Activated CD8-positive, alpha-beta T cell treated with anti-CD3 and anti-CD28 coated beads, Interleukin-2, amount 10 ng/mL, durations not matched to agents 7 days and 5 days (primary cell): ENCODE measurements around the gene TRIM6. TPM values are rescaled to one million over a fixed set of nuclear protein-coding genes. Genes with fewer than 3 reads are reported as not detected.
"Not testable (repeated sequence)": the region's sequence is repeated elsewhere in the genome, so short reads cannot be mapped to it uniquely, and the experiment has no call there.

Experiments used
- ATAC-seq: fragments of 150-1000 bp; cut with Tn5 transposase; one replicate; pipeline ENCODE4 v1.10.0; 2021; ENCODE audit warnings: moderate library complexity
- CTCF ChIA-PET: fragments of 350-600 bp; sonication (Branson Sonifier 250); formaldehyde crosslinking; loops from one replicate; lab custom pipeline; 2021; ENCODE audit warnings: antibody characterized with exemption; lab: Charles Lee
- POLR2A ChIA-PET: fragments of 350-600 bp; sonication (Branson Sonifier 250); formaldehyde crosslinking; loops from one replicate; lab custom pipeline; 2021; ENCODE audit warnings: antibody characterized with exemption; lab: Charles Lee
- DNase-seq: peaks from one replicate; pipeline ENCODE4 v3.0.0-alpha.2; 2020
- H3K27ac Mint-ChIP-seq: one replicate; pipeline ENCODE4 v1.8.0; 2021; ENCODE audit warnings: mild to moderate bottlenecking, mixed read lengths
- H3K27me3 Mint-ChIP-seq: one replicate; pipeline ENCODE4 v1.8.0; 2021; ENCODE audit warnings: low read depth, mixed read lengths
- H3K36me3 Mint-ChIP-seq: one replicate; pipeline ENCODE4 v1.8.0; 2021; ENCODE audit warnings: low read depth, mixed read lengths
- H3K4me1 Mint-ChIP-seq: one replicate; pipeline ENCODE4 v1.8.0; 2021; ENCODE audit warnings: low read depth, mixed read lengths
- H3K4me3 Mint-ChIP-seq: one replicate; pipeline ENCODE4 v1.8.0; 2021; ENCODE audit warnings: mild to moderate bottlenecking, mixed read lengths
- H3K9me3 Mint-ChIP-seq: one replicate; pipeline ENCODE4 v1.8.0; 2022; ENCODE audit warnings: mixed read lengths; ENCODE audit not compliant: insufficient read depth
- total RNA-seq, 2 experiments: library from RNA; stranded (reverse); gene quantifications; one replicate each; pipeline ENCODE4 v1.2.3, GENCODE V29; 2021

TRIM6 gene
- total RNA-seq, 2 experiments from 2014 or later = 0.47 to 0.58 TPM

DNA sequence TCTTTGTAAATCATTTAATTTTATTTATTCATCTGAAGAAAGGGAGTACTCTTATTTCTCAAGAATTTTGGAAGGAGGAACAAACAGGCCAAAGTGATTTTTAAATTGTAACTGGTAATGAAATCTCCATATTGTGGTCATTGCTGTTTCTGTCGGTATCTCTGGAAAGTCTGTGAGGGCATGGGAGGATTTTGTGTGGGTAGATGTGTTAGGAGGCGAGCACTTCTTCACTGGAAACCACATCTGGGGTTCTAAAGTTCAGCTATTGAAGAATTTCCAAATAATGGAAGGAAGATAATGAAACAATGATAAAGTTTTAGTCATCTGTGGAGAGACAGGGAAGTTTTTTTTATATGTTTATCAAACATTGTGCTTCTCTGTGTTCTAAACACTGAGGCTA is 35.0 kb downstream of the TRIM6 start:
- DNase-seq (no peak), ATAC-seq (no peak)
- no peaks in the 10 kb centered on the region for H3K27me3 Mint-ChIP-seq
- no peaks in the 10 kb centered on the region for H3K9me3 Mint-ChIP-seq
- POLR2A ChIA-PET = interaction anchor here (0.7 kb wide), 1 partner anchor 54 kb away, joined by 3 read pairs; no protein-coding TSS in a partner anchor
- peaks cover 42% of the 10 kb centered on the region for H3K4me1 Mint-ChIP-seq
- no peak overlapping the region for H3K4me3 Mint-ChIP-seq
- H3K36me3 Mint-ChIP-seq = peaks cover 42% of the 10 kb centered on the region
- no peak overlapping the region for H3K27ac Mint-ChIP-seq
- CTCF ChIA-PET = interaction anchor here (1.1 kb wide), 1 partner anchor 33 kb away, joined by 3 read pairs; no protein-coding TSS in a partner anchor

- ATAC-seq (no peak), DNase-seq (no peak)
- Mint-ChIP-seq H3K27ac (no peak overlapping the region), H3K9me3 (no peaks in the 10 kb centered on the region), H3K27me3 (no peaks in the 10 kb centered on the region), H3K36me3 (peaks cover 45% of the 10 kb centered on the region), H3K4me1 (peaks cover 36% of the 10 kb centered on the region), H3K4me3 (no peak overlapping the region)
- ChIA-PET POLR2A (no interaction called here), CTCF (interaction anchor here (1.1 kb wide), 1 partner anchor 33 kb away, joined by 3 read pairs; no protein-coding TSS in a partner anchor)
Observed at GRCh38 chr11:5631969-5632635, 35.7 kb downstream of the TRIM6 start.

- Mint-ChIP-seq H3K9me3 (no peaks in the 10 kb centered on the region), H3K27me3 (no peaks in the 10 kb centered on the region), H3K27ac (no peak overlapping the region), H3K4me1 (peaks cover 6% of the 10 kb centered on the region), H3K4me3 (no peak overlapping the region), H3K36me3 (peaks cover 67% of the 10 kb centered on the region)
- POLR2A ChIA-PET = no interaction called here
- ATAC-seq = no peak
- CTCF ChIA-PET = no interaction called here
- DNase-seq = no peak
Observed at GRCh38 chr11:5639953-5640352, 43.5 kb downstream of the TRIM6 start.

GRCh38 chr11:5643585-5643984 is 47.1 kb downstream of the TRIM6 start:
- no peaks in the 10 kb centered on the region for H3K27me3 Mint-ChIP-seq
- ATAC-seq = no peak
- ChIA-PET CTCF (no interaction called here), POLR2A (no interaction called here)
- H3K4me3 Mint-ChIP-seq = no peak overlapping the region
- peaks cover 6% of the 10 kb centered on the region for H3K4me1 Mint-ChIP-seq
- H3K9me3 Mint-ChIP-seq = no peaks in the 10 kb centered on the region
- DNase-seq = no peak
- no peak overlapping the region for H3K27ac Mint-ChIP-seq
- H3K36me3 Mint-ChIP-seq = peaks cover 42% of the 10 kb centered on the region

DNA sequence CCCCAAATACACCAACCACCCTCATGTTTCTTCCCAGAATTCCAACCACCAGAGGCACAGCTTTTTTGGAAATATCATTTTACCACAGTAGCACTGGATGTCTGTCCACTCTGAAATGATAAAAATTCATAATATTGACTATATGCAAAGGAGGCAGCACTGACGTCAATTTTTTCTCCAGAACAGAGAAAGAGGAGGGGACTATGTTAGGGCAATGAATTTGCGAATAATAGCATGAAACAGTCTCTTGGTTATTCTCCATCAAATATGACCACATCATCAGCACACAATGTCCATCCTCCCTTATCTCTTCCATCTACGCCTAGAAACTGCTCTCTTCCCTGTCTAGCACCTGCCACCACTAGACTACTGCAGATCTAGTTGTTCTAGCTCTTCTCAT is 49.7 kb downstream of the TRIM6 start:
- Mint-ChIP-seq H3K36me3 (peaks cover 28% of the 10 kb centered on the region), H3K27me3 (no peaks in the 10 kb centered on the region), H3K4me3 (no peak overlapping the region), H3K9me3 (no peaks in the 10 kb centered on the region), H3K27ac (no peak overlapping the region), H3K4me1 (peaks cover 6% of the 10 kb centered on the region)
- DNase-seq = no peak
- ChIA-PET POLR2A (no interaction called here), CTCF (no interaction called here)
- ATAC-seq = no peak

- no peaks in the 10 kb centered on the region for H3K27me3 Mint-ChIP-seq
- peaks cover 5% of the 10 kb centered on the region for H3K9me3 Mint-ChIP-seq
- ATAC-seq (no peak), DNase-seq (no peak)
- ChIA-PET CTCF (no interaction called here), POLR2A (no interaction called here)
- peaks cover 4% of the 10 kb centered on the region for H3K36me3 Mint-ChIP-seq
- peaks cover 8% of the 10 kb centered on the region for H3K4me1 Mint-ChIP-seq
- no peak overlapping the region for H3K27ac Mint-ChIP-seq
- no peak overlapping the region for H3K4me3 Mint-ChIP-seq
Observed at GRCh38 chr11:5655474-5655873, 59.0 kb downstream of the TRIM6 start.

DNA sequence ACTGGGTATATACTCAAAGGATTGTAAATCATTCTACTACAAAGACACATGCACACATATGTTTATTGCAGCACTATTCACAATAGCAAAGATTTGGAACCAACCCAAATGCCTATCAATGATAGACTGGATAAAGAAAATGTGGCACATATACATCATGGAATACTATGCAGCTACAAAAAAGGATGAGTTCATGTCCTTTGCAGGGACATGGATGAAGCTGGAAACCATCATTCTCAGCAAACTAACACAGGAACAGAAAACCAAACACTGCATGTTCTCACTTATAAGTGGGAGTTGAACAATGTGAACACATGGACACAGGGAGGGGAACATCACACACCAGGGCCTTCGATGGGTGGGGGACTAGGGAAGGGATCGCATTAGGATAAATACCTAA is 60.5 kb downstream of the TRIM6 start:
- H3K4me3 Mint-ChIP-seq, CTCF ChIA-PET, POLR2A ChIA-PET, H3K27me3 Mint-ChIP-seq, ATAC-seq, H3K36me3 Mint-ChIP-seq, H3K9me3 Mint-ChIP-seq, H3K27ac Mint-ChIP-seq, DNase-seq: not testable (repeated sequence)
- H3K4me1 Mint-ChIP-seq = peaks cover 12% of the 10 kb centered on the region

- Mint-ChIP-seq H3K36me3 (peaks cover 6% of the 10 kb centered on the region), H3K27me3 (no peaks in the 10 kb centered on the region), H3K9me3 (no peaks in the 10 kb centered on the region), H3K27ac (no peak overlapping the region), H3K4me3 (no peak overlapping the region), H3K4me1 (peaks cover 12% of the 10 kb centered on the region)
- CTCF ChIA-PET = no interaction called here
- ATAC-seq = no peak
- POLR2A ChIA-PET = no interaction called here
- no peak for DNase-seq
Observed at GRCh38 chr11:5658318-5658717, 61.9 kb downstream of the TRIM6 start.

Other genes starting within 250 kb of the TRIM6 start
- not detected for gene OR51B6, start 245.1 kb upstream of the TRIM6 start, total RNA-seq
- not detected for gene OR51M1, start 212.8 kb upstream of the TRIM6 start, total RNA-seq
- gene OR51Q1, start 174.5 kb upstream of the TRIM6 start, total RNA-seq = not detected
- gene OR51I1, start 155.1 kb upstream of the TRIM6 start, total RNA-seq = not detected
- gene OR51I2, start 147.3 kb upstream of the TRIM6 start, total RNA-seq = not detected
- gene OR52D1, start 108.0 kb upstream of the TRIM6 start, total RNA-seq = not detected
- not detected for gene UBQLN3, start 86.7 kb upstream of the TRIM6 start, total RNA-seq
- gene UBQLNL, start 79.9 kb upstream of the TRIM6 start, total RNA-seq = under 1 TPM in 1 of 2 experiments, not detected in 1; 0.23 TPM
- not detected for gene OR52H1, start 48.1 kb upstream of the TRIM6 start, total RNA-seq
- gene OR52B6, start 15.8 kb upstream of the TRIM6 start, total RNA-seq = not detected
- 10 to 100 TPM; 11.9 to 12.3 TPM for gene TRIM34, start 28.4 kb downstream of the TRIM6 start, total RNA-seq
- gene TRIM5, start 88.4 kb downstream of the TRIM6 start, total RNA-seq = 10 to 100 TPM; 28.1 to 33.4 TPM
- gene TRIM22, start 93.2 kb downstream of the TRIM6 start, total RNA-seq = 100 to 1,000 TPM; 228 to 242 TPM
- gene OR56B1, start 139.8 kb downstream of the TRIM6 start, total RNA-seq = under 1 TPM; 0.16 to 0.34 TPM
- under 1 TPM; 0.63 to 0.71 TPM for gene OR52N4, start 157.6 kb downstream of the TRIM6 start, total RNA-seq
- not detected for gene OR52N5, start 186.7 kb downstream of the TRIM6 start, total RNA-seq
- gene OR52N1, start 194.6 kb downstream of the TRIM6 start, total RNA-seq = not detected
- not detected for gene OR52N2, start 212.3 kb downstream of the TRIM6 start, total RNA-seq
- gene OR52E6, start 245.3 kb downstream of the TRIM6 start, total RNA-seq = not detected